ENCODE results near the gene GUCY2F.

Gene GUCY2F

DNA sequence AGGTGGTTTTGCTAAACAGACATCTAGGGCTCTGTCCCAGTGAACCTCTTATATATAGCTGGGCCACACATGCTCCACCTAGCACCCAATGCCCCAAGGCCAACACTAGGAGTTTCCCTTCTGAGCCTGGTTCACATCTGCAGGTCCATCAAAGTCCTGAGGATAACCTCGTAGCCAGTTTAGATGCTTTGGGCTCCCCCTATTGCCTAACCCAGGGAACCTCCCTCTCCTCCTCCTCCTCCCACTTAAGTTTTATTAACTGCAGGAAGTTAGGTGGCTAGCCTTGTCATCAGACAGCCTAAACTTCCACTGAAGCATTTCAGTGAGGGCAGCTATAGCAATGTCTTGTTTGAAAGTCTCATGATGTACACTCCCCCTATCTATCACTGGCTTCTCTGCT is 88.0 kb downstream of the GUCY2F start:
- DNase-seq (ENCODE audit: low spot score), result no peak

DNA sequence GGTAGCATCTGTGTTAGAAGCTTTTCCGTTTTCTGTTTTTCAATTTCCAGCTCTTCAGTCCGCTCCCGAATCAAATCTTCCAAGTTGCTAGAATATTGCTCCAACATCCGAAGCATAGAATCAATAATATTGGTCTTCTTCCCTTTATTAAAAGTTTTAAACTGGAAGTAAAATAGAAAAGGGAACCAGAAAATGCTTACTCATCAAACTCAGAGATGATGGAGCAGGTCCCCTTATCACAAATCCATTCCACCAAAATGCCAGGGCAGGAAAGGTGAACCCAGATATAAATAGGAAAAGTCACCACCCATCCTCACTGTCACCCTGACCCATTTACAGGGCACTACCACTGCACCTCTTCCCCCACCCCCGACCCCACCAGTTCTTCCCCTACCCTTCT is 89.0 kb downstream of the GUCY2F start:
- DNase-seq (ENCODE audit: low spot score), result no peak

DNA sequence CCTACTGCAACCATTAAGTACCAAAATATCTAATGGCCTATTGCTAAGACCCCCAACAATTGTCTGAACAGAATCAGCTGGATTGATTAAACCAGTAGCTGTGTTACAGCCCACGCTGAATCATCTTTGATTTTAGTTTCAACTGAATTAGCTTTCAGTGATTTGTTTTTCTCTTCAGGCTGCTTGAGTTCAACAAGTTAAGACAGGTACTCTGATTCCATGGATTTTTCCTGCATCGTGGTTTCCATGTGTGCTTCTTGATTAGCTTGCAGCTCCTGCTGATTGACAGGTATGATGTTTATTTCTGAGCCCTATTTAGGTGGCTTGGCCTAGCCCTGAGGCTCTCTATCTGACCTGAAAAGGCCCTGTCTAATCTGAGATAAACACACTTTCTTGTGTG is 91.3 kb downstream of the GUCY2F start:
- no peak for DNase-seq (ENCODE audit: low spot score)

DNA sequence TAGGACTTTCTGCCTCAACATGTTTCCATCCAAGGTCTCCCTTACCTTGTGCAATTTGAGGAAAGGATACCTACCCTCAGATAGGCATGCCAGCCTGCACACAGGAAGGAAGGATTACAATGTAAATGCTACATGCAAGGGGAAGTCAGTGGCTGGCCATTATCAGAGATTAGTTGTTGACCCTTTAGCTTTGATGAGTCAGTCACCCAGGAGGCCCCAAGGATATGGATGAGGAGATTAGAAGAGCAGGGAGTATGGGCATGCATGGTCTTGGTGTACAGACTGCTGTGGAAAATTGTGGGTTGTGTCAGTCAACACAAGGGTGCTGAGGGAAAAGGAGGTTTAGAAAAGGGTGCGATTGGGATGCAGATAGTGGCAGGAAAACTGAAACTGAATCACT is 92.0 kb downstream of the GUCY2F start:
- DNase-seq (ENCODE audit: low spot score), result no peak

DNA sequence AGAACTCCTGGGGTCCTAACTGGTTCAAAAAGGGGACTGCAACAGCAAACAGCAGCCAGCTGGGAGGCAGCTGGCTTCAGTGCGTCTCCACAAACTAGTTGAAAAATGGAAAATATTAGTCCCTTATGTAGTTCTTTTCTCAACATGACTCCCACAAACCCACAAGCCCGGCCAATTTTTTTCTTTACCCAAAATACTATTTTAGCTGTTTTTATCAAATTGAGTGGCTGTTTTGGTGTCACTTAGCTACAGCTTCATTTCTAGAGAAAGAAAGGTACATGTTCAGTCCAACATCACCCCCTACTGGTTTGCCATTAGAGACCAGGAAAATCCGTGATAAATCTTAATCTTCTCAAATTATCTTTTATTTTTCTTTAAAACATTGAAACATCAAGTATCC is 97.2 kb downstream of the GUCY2F start:
- DNase-seq (ENCODE audit: low spot score), result no peak

DNA sequence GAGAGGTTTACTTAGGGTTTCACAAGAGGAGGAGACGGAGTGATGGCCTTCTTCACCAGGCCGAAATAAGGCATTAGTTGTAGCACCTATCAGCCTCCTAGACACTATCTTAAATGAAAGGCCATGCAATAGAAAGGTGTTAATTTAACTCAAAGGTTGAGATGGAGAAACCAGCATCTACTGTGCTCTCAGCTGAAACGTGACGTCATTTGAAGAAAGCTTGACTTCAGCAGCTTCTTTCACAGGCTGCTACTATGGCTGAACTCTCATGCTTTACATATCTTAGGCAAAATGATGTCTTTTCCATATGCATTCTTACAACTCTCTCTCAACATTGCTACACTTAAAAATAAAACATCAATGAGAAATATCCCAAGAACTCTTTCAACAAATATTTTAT is 99.6 kb downstream of the GUCY2F start:
- no peak for DNase-seq (ENCODE audit: low spot score)

DNA sequence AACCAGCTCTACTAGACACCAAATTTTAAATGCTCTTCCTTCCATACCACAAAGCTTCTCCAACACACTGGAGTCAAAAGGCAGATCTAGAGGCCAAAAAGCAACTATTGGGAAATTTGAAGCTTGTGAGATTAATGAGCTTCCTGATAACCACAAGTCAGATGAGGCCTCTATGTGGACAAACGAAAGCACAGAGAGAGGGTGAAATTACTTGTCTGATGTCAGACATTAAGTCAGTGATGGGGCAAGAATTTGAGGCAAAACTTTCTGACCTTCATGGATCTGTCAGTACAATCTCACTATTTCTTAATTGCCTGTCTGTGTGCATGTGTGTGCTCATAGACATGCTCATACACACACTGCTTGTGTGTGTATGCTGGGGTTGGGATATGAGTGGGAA is 103.6 kb downstream of the GUCY2F start:
- no peak for DNase-seq (ENCODE audit: low spot score)

DNA sequence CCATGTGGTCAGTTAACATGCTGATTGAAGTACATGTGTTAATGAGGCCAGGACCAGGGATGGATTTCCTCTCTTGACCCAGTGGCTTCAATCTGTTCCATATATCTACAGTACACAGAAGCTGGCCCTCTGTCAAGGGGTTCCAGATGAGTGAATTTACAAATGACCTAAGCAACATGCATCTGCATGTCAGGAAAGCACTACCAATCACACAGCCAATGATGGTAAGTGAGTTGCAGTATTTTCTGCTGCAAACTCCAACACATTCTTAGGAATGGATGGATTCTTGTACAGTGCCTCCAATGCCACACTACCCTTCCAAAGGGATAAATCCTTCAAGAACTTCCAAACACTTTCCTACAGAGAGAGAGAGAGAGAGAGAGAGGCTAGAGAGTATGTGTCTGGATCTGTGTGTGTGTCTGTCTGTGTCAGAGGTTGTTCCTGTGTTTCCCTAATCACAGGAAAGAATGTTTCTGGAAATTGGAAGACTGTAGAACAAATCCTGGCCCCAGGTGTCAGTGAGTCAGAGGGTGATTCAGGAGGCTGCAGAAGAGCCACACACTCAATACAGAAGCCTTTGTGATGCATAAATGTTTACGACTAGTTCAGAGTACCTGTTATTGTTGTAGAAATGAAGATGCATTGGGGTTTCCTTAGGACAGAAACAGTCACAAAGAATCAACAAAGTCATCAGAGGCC is 107.5 kb downstream of the GUCY2F start:
- DNase-seq (ENCODE audit: low spot score), result no peak

DNA sequence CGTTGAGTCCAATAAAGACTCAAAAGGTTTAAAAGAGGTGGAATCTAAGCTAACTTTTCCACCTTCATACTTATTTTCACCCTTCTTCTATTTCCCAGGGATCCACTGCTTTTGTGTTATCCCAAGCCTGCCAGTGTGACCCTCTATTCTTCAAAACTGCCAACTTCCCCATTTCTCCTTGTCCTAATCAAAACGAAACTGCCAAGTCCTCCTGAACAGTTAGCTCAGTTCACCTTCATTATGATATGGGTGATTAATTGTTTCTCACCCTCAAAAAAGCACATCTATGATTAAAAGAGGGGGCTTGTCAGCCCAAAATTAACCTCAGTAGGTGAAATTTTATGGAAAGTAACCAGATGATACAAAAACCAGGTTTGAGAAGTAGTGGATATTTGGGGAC is 108.4 kb downstream of the GUCY2F start:
- DNase-seq (ENCODE audit: low spot score), result no peak

DNA sequence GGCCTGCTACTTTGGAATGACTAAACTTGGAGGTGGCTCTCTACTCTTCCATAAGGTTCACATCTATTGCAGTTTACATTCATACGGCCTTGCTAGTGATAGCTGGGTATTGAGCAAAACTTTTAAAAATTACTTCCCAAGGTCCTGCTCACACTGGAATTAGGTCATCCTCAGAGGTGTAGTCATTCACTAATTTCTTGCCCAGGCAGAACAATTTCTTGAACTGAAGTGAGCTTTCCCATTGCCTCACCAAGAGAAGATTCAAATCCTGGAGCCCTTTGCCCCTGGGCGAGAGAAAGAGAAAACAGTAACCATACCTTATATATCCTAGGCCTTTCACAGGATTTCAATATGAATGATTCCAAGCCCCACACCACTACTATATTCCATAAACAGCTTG is 109.2 kb downstream of the GUCY2F start:
- DNase-seq (ENCODE audit: low spot score), result no peak

DNA sequence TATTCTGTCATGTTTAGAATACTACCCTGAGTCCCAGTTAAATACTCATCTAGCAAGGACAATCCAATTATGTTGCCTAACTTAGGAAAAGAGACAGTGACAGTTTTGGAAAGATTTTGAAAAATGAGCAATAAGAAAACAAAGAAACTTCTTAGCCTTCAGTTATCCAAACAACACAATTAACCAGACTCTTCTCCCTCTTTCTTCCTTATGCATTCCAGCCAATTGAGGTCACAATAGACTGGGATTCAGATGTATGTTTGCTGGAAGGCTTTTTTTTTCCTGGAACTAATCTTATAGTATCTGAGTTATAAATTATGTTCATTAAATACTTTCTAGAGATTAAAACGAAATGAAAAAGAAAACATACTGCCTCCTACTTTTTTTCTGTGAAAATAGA is 109.6 kb downstream of the GUCY2F start:
- DNase-seq (ENCODE audit: low spot score), result no peak

DNA sequence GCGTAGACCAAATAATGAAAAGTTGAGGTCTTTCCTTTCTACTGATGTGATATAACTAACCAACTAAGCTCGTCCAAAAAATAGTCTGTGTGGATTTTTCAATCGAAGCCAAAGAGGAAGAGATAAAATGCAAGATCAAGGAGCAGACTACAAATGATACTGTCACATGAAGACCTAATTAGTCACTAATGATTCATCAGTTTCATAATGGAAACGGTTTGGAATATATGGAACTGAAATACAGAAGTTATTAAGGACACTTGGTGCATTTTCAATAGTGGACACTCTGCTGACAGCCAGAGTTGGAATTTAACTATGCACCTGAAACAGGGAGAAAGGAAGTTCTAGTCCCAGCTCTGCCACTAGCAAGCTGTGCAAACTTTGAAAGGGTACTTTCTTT is 119.8 kb downstream of the GUCY2F start:
- no peak for DNase-seq (ENCODE audit: low spot score)

DNA sequence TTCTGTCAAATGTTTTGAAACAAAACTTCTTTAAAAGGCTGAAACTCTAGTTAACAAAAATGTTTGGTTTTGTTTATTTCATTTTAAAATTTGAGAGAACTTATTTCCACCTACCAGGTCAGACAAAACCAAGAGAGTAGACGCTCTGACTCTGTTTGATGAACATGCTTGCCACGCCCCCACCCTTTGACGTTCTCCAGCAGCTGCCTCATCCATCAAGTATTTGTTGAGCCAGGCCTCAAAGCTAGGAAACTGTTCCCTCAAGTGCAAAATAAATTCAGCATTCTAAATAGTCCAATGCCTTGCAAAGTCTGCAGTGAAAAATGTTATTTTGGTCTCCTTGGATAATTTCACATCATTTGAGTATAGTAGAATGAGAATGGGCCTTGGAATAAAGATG is 121.6 kb downstream of the GUCY2F start:
- no peak for DNase-seq (ENCODE audit: low spot score)

DNA sequence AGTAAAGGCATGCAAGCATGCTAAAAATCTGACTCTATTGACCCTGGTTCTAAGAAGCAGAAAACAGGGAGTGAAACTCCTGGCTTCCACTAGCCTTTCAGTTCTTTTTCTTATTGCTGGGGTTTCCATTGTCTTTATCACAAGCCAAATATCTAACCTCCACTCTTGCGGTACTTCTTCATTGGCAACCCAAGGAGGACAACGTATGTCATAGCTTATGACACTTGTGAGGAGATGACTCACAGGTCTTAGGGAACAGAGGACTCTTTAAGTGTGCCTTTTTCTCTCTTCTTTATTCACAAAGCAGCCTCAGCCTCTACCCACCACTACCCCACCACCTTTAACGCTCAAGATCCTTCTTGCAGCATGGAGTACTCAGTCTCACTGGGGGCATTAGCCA is 124.2 kb downstream of the GUCY2F start:
- DNase-seq (ENCODE audit: low spot score), result no peak

DNA sequence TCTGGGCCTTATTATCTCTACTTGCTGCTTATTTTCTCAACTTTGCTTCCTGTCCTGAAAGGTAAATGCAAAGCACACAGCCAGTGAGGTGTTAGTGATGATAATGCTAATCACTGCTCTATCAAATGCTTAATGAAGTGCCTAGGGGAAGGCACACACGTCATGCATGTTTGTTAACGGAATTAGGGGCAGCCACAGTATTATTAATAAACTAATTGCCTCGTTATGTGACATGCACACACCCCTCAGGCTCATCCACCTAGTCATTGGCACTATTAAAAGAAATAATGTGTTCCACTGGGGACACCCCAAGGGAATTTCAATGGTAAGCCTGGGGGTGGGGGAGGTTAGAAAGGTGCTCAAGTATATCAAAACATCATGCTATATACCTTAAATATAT is 125.2 kb downstream of the GUCY2F start:
- DNase-seq (ENCODE audit: low spot score), result no peak

DNA sequence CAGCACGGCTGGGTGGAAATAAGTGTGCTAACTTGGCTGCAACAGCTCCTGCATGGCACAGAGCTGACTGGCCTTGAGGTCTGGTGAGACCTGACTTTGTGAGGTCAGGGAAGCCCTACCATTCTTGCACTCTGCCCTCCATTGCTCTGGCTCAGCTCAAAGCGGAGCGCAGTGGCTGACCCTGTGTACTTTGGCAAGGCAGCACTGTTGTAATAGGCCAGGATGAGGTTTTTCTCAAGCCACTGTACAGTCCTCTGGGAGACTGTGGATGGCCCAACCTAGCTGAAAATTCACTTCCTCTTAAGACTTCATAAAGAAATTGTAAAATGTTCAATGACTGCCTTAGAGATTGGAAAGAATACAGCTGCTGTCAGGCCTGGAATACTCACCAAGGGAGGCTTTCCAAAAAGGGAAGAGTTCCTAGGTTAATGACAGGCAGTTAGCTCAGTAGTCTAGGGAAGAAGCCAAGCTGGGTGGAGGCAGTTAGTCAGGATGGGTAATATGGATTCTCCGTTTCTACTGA is 129.8 kb downstream of the GUCY2F start:
- no peak for DNase-seq (ENCODE audit: low spot score)

DNA sequence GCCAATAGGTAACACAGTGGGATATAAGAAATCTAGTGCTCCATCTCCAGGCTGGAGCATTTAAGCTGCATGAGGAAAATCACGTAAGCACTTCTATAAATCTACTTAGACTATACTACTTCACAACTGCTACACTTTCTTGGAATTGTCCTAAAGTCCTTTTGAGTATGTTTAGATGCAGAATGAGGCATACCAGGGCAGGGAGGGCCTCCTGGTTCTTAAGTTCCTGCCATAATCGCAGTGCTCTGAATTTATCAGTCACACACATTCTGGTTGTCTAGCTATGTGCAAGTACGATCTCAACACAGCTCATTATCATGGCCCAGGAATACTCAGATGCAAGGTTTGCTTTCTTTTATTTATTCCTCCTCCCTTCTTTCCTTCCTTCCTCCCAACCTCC is 130.3 kb downstream of the GUCY2F start:
- no peak for DNase-seq (ENCODE audit: low spot score)

DNA sequence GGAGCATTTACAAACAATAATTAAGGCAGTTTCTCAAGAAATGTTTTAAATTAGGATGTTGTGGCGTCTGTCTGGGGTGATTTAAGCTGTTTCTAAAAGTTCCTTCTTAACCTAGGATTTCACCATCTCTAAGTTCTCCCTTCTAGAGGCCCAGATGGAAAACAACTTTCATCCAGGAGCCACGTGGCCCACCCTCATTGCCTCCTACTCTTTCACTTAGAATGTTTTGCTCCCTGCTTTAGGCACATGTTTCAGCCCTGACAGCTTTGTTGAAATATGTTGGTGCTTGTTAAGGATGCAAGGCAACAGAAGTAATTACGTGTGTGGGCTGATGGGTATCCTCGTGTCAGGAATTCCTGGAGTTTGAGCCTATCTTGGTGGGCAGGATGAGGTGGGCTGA is 131.3 kb downstream of the GUCY2F start:
- DNase-seq (ENCODE audit: low spot score), result no peak

DNA sequence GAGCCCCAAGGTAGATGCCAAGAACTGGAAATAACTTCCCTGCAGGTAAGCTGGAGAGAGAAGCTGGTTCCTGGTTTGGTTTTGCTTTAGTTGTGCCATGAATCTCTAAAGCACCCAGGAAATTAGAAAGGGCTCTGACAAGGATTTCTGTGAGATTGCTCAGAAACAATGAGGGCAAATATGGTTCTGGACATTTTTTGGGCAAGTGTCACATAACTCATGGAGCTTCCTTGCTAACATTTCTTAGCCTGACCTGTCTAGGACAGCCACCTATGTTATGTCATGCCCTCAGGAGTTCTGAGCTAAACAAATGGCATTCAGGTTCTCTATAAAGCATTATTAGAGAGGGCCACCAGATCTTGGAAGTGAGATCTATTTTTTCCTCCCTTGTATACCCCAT is 131.8 kb downstream of the GUCY2F start:
- no peak for DNase-seq (ENCODE audit: low spot score)

DNA sequence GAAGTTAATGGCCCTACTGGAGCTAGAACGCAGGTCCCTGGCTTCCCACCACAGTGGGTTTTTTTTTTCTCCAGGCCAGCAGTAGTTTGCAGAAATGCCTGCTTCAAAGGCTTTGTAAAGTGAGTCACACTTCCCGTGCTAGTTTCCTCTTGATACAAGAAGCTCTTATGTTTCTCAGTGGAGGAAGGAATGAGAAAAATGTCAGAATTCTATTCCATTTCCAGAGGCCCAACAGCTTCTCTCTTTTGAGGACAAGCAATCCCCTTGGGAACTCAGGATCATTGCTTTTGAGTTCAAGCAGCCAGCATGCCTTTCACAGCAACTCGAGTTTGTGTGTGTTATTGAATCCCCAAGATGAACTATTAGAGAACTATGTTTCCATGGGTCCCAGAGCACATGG is 134.3 kb downstream of the GUCY2F start:
- DNase-seq (ENCODE audit: low spot score), result no peak

DNA sequence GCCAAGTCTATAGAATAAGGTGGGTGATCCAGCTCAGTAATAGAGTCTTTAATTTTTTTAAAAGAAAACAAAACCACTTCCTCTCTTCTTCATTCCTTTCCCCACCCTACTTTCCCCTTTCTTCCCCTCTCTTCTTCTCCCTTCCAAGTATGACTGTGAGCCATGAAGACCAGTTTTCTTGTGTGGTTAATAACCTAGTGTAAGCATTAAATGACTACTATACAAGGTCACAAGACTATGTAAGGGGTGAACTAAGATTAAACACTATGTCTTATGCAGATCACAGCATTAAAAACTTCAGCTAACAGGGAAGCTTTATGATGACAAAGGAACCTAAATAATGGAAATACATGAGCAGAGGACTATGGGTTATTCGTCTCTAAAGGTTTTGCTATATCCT is 135.4 kb downstream of the GUCY2F start:
- no peak for DNase-seq (ENCODE audit: low spot score)

DNA sequence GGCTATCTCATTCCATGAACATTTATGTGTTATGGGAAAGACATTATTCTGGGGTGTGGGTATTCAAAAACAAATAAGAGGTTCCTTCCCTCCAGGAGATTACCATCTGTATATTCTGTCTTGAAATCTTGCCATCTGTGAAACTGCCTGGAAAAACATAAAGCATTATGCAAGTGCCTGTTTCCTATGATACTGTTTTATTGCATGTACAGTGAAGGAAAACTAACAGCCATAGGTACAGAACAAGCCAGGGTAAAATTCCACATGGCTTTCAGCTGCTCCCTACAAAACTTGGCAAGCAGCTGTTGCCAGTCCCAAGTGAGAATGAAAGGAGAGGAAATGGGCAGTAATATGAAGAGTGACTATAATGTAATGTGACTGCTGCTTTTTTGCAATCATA is 136.0 kb downstream of the GUCY2F start:
- DNase-seq (ENCODE audit: low spot score), result no peak

DNA sequence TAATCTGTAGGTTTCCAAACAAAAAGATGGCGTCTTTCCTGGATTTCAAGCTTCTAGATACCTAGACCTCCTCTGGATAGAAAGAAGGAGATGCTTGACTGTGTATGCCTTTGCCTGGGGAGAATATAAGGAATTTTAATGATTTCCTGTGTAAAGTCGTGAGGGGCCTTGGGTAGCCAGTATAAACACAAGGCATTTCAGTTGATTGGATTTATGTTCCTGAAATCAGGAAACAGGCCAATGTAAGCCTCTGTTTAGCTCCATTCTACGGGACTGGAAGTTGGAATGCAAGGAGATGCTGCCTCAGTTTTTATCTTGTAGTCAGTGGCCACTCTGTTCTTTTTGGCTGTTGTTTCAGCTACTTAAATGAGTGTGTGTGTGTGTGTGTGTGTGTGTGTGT is 137.2 kb downstream of the GUCY2F start:
- DNase-seq (ENCODE audit: low spot score), result no peak

DNA sequence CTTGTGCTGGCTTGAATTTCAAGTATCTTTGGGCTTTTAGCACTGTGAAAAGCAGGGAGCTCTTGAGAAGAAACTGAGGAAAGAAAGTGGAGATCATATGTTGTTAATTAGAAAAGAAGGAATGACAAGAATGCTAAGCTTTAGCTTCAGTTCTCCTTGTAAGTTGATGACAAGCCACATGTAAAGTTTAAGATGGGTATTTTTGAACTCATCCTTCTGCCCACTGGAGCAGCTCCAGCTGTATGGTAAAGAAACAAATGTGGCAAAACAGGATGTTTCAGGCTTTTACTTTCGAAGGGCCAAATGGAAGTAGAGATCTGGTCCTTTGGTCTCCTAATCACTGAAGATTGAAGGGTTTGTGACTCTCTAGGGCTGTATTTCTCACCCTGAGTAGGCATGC is 137.8 kb downstream of the GUCY2F start:
- no peak for DNase-seq (ENCODE audit: low spot score)

DNA sequence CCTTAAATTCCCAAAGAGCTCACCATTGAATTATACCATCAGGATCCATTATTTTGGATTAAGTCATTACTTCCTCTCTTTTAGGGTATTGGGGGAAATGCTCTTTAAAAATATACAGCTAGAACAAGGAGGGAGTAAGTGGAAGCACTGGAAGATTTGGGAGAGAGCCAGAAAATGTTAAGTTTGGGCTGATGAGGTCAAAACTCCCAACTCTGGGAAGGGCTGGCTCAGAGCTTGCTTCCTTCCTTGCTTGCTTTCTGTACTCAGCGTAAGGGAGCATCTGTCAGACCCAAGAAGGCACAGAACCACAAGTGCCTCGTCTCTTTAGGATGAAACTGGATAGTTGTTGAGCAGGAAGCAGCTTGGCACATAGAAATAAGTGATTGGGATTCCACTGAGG is 138.2 kb downstream of the GUCY2F start:
- no peak for DNase-seq (ENCODE audit: low spot score)

Measured in left forelimb (tissue), 1 donor.